Type B pancreatic cell (in vitro differentiated cells): Measurements from ENCODE around the gene AKAP11. TPM values are rescaled to one million over a fixed set of nuclear protein-coding genes. Genes with fewer than 3 reads are reported as not detected.
A peak's percentile ranks its signal among the peaks of the same experiment; 100 is the strongest.
"Not testable (repeated sequence)": the region's sequence is repeated elsewhere in the genome, so short reads cannot be mapped to it uniquely, and the experiment has no call there.

Source experiments
- DNase-seq: peaks from one replicate; pipeline ENCODE4 v3.0.0; 2021; ENCODE audit warnings: mixed read lengths; ENCODE audit not compliant: unreplicated experiment; ENCODE audit errors: extremely low spot score
- H3K27ac Mint-ChIP-seq: 2 replicates; pipeline ENCODE4 v1.8.0; 2021; ENCODE audit warnings: mild to moderate bottlenecking, mixed read lengths
- H3K27me3 Mint-ChIP-seq: 2 replicates; pipeline ENCODE4 v1.8.0; 2021; ENCODE audit warnings: mixed read lengths
- H3K36me3 Mint-ChIP-seq: 2 replicates; pipeline ENCODE4 v1.8.0; 2021; ENCODE audit warnings: mixed read lengths
- H3K4me1 Mint-ChIP-seq: one replicate; pipeline ENCODE4 v1.8.0; 2021; ENCODE audit warnings: mixed read lengths; ENCODE audit not compliant: unreplicated experiment
- H3K4me3 Mint-ChIP-seq: 2 replicates; pipeline ENCODE4 v1.8.0; 2021; ENCODE audit warnings: mild to moderate bottlenecking, mixed read lengths
- H3K9me3 Mint-ChIP-seq: 2 replicates; pipeline ENCODE4 v1.8.0; 2021; ENCODE audit warnings: mixed read lengths
- CTCF ChIP-seq: fragments of 200-600 bp; sonication (generic); conservative IDR thresholded peaks from 2 replicates; pipeline ENCODE4 v1.5.0; 2021; ENCODE audit warnings: antibody characterized with exemption, mild to moderate bottlenecking
- long read RNA-seq: library from polyadenylated mRNA; unstranded; transcript quantifications from one replicate; pipeline ENCODE4 v2.0.0, GENCODE V29; 2020
- total RNA-seq: library from RNA; stranded (reverse); gene quantifications from 2 replicates; pipeline ENCODE4 v1.2.1, GENCODE V29; 2021; ENCODE audit warnings: low replicate concordance

AKAP11 gene, protein sequence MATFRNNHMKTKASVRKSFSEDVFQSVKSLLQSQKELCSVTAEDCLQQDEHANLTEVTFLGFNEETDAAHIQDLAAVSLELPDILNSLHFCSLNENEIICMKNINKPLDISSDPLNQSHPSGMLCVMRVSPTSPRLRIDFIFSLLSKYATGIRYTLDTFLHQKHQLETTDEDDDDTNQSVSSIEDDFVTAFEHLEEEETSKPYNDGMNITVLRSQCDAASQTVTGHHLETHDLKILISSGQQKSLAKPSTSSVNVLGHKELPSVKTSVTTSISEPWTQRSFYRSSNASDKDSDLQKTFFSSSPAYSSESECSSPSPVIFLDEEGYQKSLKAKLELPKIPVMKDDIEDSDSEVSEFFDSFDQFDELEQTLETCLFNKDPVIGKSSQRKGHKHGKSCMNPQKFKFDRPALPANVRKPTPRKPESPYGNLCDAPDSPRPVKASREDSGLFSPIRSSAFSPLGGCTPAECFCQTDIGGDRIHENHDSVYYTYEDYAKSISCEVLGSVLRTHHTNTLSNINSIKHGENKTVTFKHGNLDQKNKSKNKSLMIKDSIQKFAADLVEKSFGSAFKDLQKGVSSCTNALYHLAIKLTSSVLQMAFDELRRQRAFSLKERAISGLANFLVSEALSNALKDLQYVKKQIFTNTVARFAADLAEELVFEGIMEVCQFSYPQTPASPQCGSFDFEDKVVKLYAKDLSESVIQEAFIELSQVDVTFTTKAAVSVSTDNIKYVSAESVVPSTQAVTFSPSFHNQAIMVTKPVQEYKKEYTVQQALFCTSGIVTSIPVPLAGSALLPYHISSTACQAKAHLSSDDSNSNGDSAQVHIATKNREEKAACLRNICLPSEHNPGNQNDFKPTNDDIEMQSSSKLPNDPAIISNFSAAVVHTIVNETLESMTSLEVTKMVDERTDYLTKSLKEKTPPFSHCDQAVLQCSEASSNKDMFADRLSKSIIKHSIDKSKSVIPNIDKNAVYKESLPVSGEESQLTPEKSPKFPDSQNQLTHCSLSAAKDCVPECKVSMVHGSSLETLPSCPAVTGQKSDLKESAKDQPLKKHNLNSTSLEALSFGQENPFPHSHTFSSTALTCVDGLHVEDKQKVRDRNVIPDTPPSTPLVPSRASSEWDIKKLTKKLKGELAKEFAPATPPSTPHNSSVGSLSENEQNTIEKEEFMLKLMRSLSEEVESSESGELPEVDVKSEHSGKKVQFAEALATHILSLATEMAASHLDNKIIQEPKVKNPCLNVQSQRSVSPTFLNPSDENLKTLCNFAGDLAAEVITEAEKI (N-terminal part only)
- 19.5 and 30.3 TPM in 2 replicates for total RNA-seq
- long read RNA-seq, partial matches to known transcripts: 9 of 25 reads
- long read RNA-seq, other reads (novel, unspliced or antisense): 16 of 25 reads

DNA sequence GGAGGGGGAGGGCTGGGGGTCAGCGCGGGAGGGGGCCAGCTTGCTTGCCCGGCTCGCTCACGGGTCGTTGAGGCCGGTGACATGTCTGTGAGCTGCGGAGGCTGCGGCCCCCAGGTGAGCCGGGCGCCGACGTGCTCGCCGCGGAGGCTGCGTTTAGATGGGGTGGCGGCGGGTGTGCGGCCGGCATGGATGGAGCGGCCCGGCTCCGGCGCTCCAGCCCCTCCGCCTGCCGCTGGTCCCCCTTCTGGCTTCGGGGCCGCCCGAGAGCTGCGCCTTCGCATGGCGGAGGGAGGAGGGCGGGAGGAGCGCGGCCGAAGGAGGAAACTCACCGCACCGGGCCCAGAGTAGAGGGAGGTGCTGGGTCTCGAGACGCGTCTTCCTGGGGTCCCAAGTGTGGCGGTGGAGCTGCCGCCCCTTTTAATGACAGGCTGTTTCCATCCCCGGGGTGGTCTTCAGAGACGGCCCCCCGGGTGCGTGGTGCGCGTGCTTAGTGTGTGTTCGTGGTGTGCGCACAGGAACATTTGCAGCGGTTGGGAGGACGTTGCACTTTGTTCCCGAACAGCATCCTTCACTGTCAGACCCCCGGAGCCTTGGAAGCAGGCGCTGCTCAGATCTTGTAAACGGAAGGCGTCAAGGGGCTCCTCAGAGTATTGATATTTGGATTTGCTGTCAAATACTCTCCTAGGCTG, at the start of gene AKAP11:
TSS of gene AKAP11 (plus strand) at position 38 of the 689 bp plus-strand sequence. CDS start 14,197 bp downstream, outside the sequence.
- H3K9me3 Mint-ChIP-seq: peaks cover 13% of the 10 kb centered on the region
- DNase-seq: peak; percentile 76
- TF ChIP-seq CTCF: no peak

GRCh38 chr13:42223681-42224080, 48.3 kb upstream of the AKAP11 start:
- no peak overlapping the region for H3K4me3 Mint-ChIP-seq
- no peaks in the 10 kb centered on the region for H3K27me3 Mint-ChIP-seq

More for the DNA sequence above, at the start of gene AKAP11:
- Mint-ChIP-seq H3K27me3 (no peaks in the 10 kb centered on the region), H3K27ac (peak within 1 kb of the TSS; percentile 91), H3K36me3 (peaks cover 20% of the 10 kb centered on the region), H3K4me3 (peak within 1 kb of the TSS; percentile 99), H3K4me1 (peaks cover 25% of the 10 kb centered on the region)

GRCh38 chr13:42225051-42225450, 46.9 kb upstream of the AKAP11 start:
- peaks cover 18% of the 10 kb centered on the region for H3K36me3 Mint-ChIP-seq
- H3K27me3 Mint-ChIP-seq: no peaks in the 10 kb centered on the region
- H3K27ac Mint-ChIP-seq: no peak overlapping the region
- no peaks in the 10 kb centered on the region for H3K4me1 Mint-ChIP-seq
- no peak for TF ChIP-seq CTCF
- no peak overlapping the region for H3K4me3 Mint-ChIP-seq
- DNase-seq: no peak
- no peaks in the 10 kb centered on the region for H3K9me3 Mint-ChIP-seq

More at GRCh38 chr13:42223681-42224080, 48.3 kb upstream of the AKAP11 start:
- Mint-ChIP-seq H3K27ac (no peak overlapping the region), H3K9me3 (no peaks in the 10 kb centered on the region), H3K36me3 (peaks cover 18% of the 10 kb centered on the region), H3K4me1 (no peaks in the 10 kb centered on the region)
- DNase-seq: no peak
- TF ChIP-seq CTCF: no peak

- not testable (repeated sequence) for H3K4me1 Mint-ChIP-seq, H3K27me3 Mint-ChIP-seq, H3K27ac Mint-ChIP-seq, H3K9me3 Mint-ChIP-seq, H3K4me3 Mint-ChIP-seq, DNase-seq
- peaks cover 18% of the 10 kb centered on the region for H3K36me3 Mint-ChIP-seq
Measured at GRCh38 chr13:42226759-42227158, 45.2 kb upstream of the AKAP11 start.

DNA sequence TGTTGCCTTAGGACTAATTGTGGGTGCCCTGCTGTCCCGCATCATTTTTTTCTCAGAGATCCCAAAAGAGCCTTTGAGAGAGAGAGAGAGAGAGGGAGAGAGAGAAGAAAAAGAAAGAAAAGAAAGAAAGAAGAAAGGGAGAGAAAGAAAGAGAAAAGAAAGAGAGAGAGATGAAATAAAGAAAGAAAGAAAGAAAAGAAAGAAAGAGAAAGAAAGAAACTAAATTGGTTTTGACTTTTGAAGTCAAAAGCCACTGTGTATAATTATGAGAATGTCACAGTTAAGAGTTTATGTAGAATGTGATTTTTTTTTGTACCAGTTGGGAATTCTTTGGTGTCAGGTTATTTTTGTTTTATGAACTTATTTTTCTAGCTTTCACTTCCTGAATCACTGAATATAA, 43.4 kb upstream of the AKAP11 start:
- Mint-ChIP-seq H3K4me3 (no peak overlapping the region), H3K4me1 (no peaks in the 10 kb centered on the region), H3K27me3 (no peaks in the 10 kb centered on the region), H3K9me3 (no peaks in the 10 kb centered on the region), H3K27ac (no peak overlapping the region), H3K36me3 (peaks cover 18% of the 10 kb centered on the region)
- DNase-seq: no peak
- no peak for TF ChIP-seq CTCF
